GM12878 (cell line): ENCODE data around the gene FABP1. TPM values are rescaled to one million over a fixed set of nuclear protein-coding genes. Genes with fewer than 3 reads are reported as not detected.

Experiments
- ATAC-seq: fragments of 200-7000 bp; cut with Tn5 transposase; 3 replicates; pipeline ENCODE4 v1.9.1; 2020; ENCODE audit warnings: mild to moderate bottlenecking, moderate library complexity
- BruUV-seq: library from RNA; stranded (reverse); fragments of 400-500 nt; replicated peaks from 2 replicates; lab custom pipeline; 2021; lab: Mats Ljungman, UMichigan
- CTCF ChIA-PET: fragments of 300-600 bp; sonication (Branson Sonifier 250); formaldehyde crosslinking; extraction: SDS; loops from one replicate; lab custom pipeline; 2021; ENCODE audit warnings: inconsistent platforms; lab: Yijun Ruan, JAX
- POLR2A ChIA-PET: fragments of 350-600 bp; formaldehyde crosslinking; extraction: SDS; loops from one replicate; lab custom pipeline; 2021; ENCODE audit warnings: inconsistent platforms; lab: Charles Lee
- RAD21 ChIA-PET: fragments of 300-600 bp; sonication (Branson Sonifier 250); formaldehyde crosslinking; loops from one replicate; lab custom pipeline; 2023; ENCODE audit warnings: antibody characterized with exemption; ENCODE audit not compliant: unreplicated experiment; lab: Charles Lee
- SMC1A ChIA-PET: fragments of 300-600 bp; sonication (Branson Sonifier 250); formaldehyde crosslinking; loops from one replicate; lab custom pipeline; 2023; ENCODE audit not compliant: unreplicated experiment, uncharacterized antibody; lab: Charles Lee
- DNase-seq: peaks from one replicate; pipeline ENCODE4 v3.0.0-alpha.2; 2011; ENCODE audit warnings: low read depth, low spot score
- FAIRE-seq: peaks from 3 replicates; lab custom pipeline; 2011; peaks lifted over from hg19 to GRCh38; lab: Jason Lieb, UNC
- H2AFZ ChIP-seq: 2 replicates; pipeline ENCODE4 v1.6.0; 2011; ENCODE audit warnings: low read depth, low read length, control low read depth; ENCODE audit not compliant: control insufficient read depth
- H3K27ac ChIP-seq: 2 replicates; pipeline ENCODE4 v1.5.1; 2011; ENCODE audit warnings: control low read depth; ENCODE audit not compliant: control insufficient read depth, insufficient read depth
- H3K27me3 ChIP-seq, 2 experiments: replicated peaks in 1 of 2; 2 replicates each; pipeline versions ENCODE4 v1.6.0 to v1.6.1; 2011; ENCODE audit warnings: low read length in 1 of 2; ENCODE audit not compliant: control insufficient read depth in 2 of 2, insufficient read depth in 2 of 2
- H3K36me3 ChIP-seq, 2 experiments: 2 replicates each; pipeline ENCODE4 v1.5.1; 2011; ENCODE audit warnings: low read length in 1 of 2; ENCODE audit not compliant: control insufficient read depth in 2 of 2, insufficient read depth in 2 of 2
- H3K4me1 ChIP-seq: 2 replicates; pipeline ENCODE4 v1.6.1; 2011; ENCODE audit warnings: mild to moderate bottlenecking, low read length, moderate library complexity, mixed read lengths; ENCODE audit not compliant: control insufficient read depth, insufficient read depth
- H3K4me2 ChIP-seq: 2 replicates; pipeline ENCODE4 v1.6.0; 2011; ENCODE audit warnings: control low read depth; ENCODE audit not compliant: control insufficient read depth, insufficient read depth
- H3K4me3 ChIP-seq: fragments of 200-600 bp; sonication (generic); 2 replicates; pipeline ENCODE4 v1.5.1; 2016
- H3K79me2 ChIP-seq: 2 replicates; pipeline ENCODE4 v1.6.0; 2011; ENCODE audit warnings: low read length; ENCODE audit not compliant: control insufficient read depth, insufficient read depth
- H3K9ac ChIP-seq: 2 replicates; pipeline ENCODE4 v1.8.0; 2011; ENCODE audit warnings: low read length, control low read depth, mixed read lengths; ENCODE audit not compliant: control insufficient read depth, insufficient read depth
- H3K9me3 ChIP-seq: replicated peaks from 3 replicates; pipeline ENCODE4 v1.5.1; 2011; ENCODE audit warnings: mild to moderate bottlenecking, low read length; ENCODE audit not compliant: control insufficient read depth, insufficient read depth
- H4K20me1 ChIP-seq: 2 replicates; pipeline ENCODE4 v1.6.0; 2011; ENCODE audit not compliant: control insufficient read depth, insufficient read depth
- BCL11A ChIP-seq: IDR thresholded peaks from 2 replicates; pipeline ENCODE4 v1.6.1; 2011; ENCODE audit warnings: low read depth, low read length
- EGR1 ChIP-seq, 2 experiments: IDR thresholded peaks; 1 replicate in 1 of 2; 2 replicates in 1 of 2; pipeline ENCODE4 v1.6.1; 2011 to 2012; ENCODE audit warnings: low read depth in 2 of 2, low read length in 2 of 2, borderline replicate concordance in 1 of 2, mild to moderate bottlenecking in 1 of 2, moderate library complexity in 1 of 2
- ETV6 ChIP-seq, 2 experiments: fragments of 450-650 bp in 1 of 2; IDR thresholded peaks in 1 of 2; conservative IDR thresholded peaks in 1 of 2; 2 replicates each; pipeline ENCODE4 v1.6.1; 2014; ENCODE audit warnings: antibody characterized with exemption in 1 of 2, borderline replicate concordance in 1 of 2, low read depth in 1 of 2, mild to moderate bottlenecking in 1 of 2, moderate library complexity in 1 of 2
- HDAC2 ChIP-seq: fragments of 200-600 bp; sonication (generic); IDR thresholded peaks from 2 replicates; pipeline ENCODE4 v1.6.1; 2017
- MEF2B ChIP-seq: fragments of 450-650 bp; IDR thresholded peaks from 2 replicates; pipeline ENCODE4 v1.6.1; 2018; ENCODE audit warnings: mild to moderate bottlenecking, moderate library complexity; ENCODE audit not compliant: partially characterized antibody, poor library complexity, severe bottlenecking
- MXI1 ChIP-seq: fragments of 150-350 bp; IDR thresholded peaks from 2 replicates; pipeline ENCODE4 v1.6.1; 2011; ENCODE audit warnings: low read depth, mild to moderate bottlenecking, inconsistent platforms, low read length, improper control_type of control experiment
- MYC ChIP-seq: IDR thresholded peaks from 2 replicates; pipeline ENCODE4 v1.6.1; 2011; ENCODE audit warnings: mild to moderate bottlenecking, low read length, moderate library complexity, inconsistent platforms; ENCODE audit not compliant: insufficient read depth, insufficient replicate concordance, insufficient read length, severe bottlenecking
- POLR2A ChIP-seq: IDR thresholded peaks from 2 replicates; pipeline ENCODE4 v1.6.1; 2011; ENCODE audit warnings: low read depth, mild to moderate bottlenecking, low read length
- SMAD5 ChIP-seq: IDR thresholded peaks from 2 replicates; pipeline ENCODE4 v1.6.1; 2016; ENCODE audit warnings: antibody characterized with exemption, low read depth
- SRF ChIP-seq, 2 experiments: IDR thresholded peaks; 2 replicates each; pipeline ENCODE4 v1.6.1; 2011; ENCODE audit warnings: low read depth in 2 of 2, low read length in 2 of 2, mild to moderate bottlenecking in 1 of 2, moderate library complexity in 1 of 2
- WGBS: methylation state at CpG from one replicate; pipeline ENCODE4 v1.1.6; 2016; ENCODE audit warnings: low lambda C conversion rate; ENCODE audit not compliant: insufficient replicate concordance, insufficient coverage; ENCODE audit errors: missing lambda C conversion rate; 5-methylcytosine and 5-hydroxymethylcytosine counted together
- in situ Hi-C: fragments of 300-500 bp; cut with MboI; formaldehyde crosslinking; loops from 9 replicates; pipeline ENCODE4 v1.14.3; 2018; ENCODE audit warnings: mixed read lengths
- intact Hi-C: fragments of 100-400 bp; cut with micrococcal nuclease; formaldehyde crosslinking; loops from one replicate; pipeline ENCODE4 v1.14.2; 2022; ENCODE audit not compliant: unreplicated experiment
- polyA plus RNA-seq, 11 experiments: library from polyadenylated mRNA; depleted of rRNA in 4 of 11; unstranded in 6 of 11; stranded (reverse) in 5 of 11; fragments of >200 nt; fragmentation: Nextera tagmentation in 4 of 11; fragmentation: Illumina TruSeq in 1 of 11; extraction: Ambion mirVana in 4 of 11; extraction: Trizol in 1 of 11; gene quantifications; 1 replicate in 1 of 11; 2 replicates in 10 of 11; pipeline versions ENCODE4 v1.2.1 to v1.2.3, GENCODE V29; 2011 to 2016; ENCODE audit warnings: inconsistent platforms in 2 of 11, missing spikeins in 2 of 11, low read depth in 1 of 11
- total RNA-seq, 4 experiments: library from RNA; depleted of rRNA in 3 of 4; stranded (reverse); fragments of >200 nt in 3 of 4; fragmentation: Illumina TruSeq in 1 of 4; extraction: Trizol in 1 of 4; gene quantifications; 2 replicates each; pipeline versions ENCODE4 v1.2.1 to v1.2.3, GENCODE V29; 2013 to 2021
- TF ChIP-seq, protein P1 (sequence below): IDR thresholded peaks from 2 replicates; pipeline ENCODE4 v1.6.1; 2011; ENCODE audit warnings: borderline replicate concordance, low read depth, mild to moderate bottlenecking, moderate library complexity, mixed read lengths, low read length; ENCODE audit not compliant: insufficient read depth; ENCODE audit errors: extremely low read length

The FABP1 gene
- total and polyA plus RNA-seq, 10 of the 15 experiments (the other 5 are each of a cell fraction or from before 2014, with no cell fraction given): not detected

DNA sequence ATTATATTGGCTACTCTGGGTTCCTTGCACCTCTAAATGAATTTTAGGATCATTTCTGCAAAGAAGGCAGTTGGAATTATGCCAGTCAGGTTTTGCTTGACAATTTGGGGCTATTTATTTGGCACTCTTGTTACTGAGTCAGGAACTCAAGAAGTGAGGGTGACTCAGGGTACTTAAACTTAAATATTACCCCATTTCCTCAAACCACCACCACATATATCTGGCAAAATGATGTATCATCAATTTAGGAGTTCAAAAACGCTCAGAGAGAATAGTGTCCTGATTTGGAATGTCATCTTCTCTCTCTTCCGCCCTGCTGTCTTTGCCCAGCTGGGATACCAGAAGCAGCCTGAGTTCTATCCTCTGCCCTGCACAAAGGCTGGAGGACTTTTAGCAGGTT is 39.9 kb upstream of the FABP1 start:
- RAD21 ChIA-PET: interaction anchor here (1.3 kb wide), 1 partner anchor 8 kb away, joined by 3 read pairs; no protein-coding TSS in a partner anchor
- no peak for DNase-seq
- TF ChIP-seq ETV6 (conservative IDR thresholded peaks at IDR 0.05 in 1 of 2, IDR thresholded peaks at IDR 0.05 in 1 of 2; ENCODE audit: borderline replicate concordance in 1 of 2, low read depth in 1 of 2): no peak
- no peak for TF ChIP-seq SMAD5
- TF ChIP-seq, all 136 proteins: peak for 0
- Histone ChIP-seq H3K79me2 (no peaks in the 10 kb centered on the region), H3K4me3 (no peak overlapping the region), H4K20me1 (no peaks in the 10 kb centered on the region), H2AFZ (no peak overlapping the region), H3K36me3 (no peaks in the 10 kb centered on the region), H3K4me1 (no peaks in the 10 kb centered on the region), H3K9ac (no peak overlapping the region), H3K4me2 (no peak overlapping the region), H3K27ac (no peak overlapping the region), H3K9me3 (no peaks in the 10 kb centered on the region; the same call in 2 of the 3 replicates), H3K27me3 (peaks cover 0 to 2% of the 10 kb centered on the region in 2 experiments; a peak in 3 of 4 replicates)
- ATAC-seq (no peak), FAIRE-seq (no peak)
- CTCF ChIA-PET: interaction anchor here (2.3 kb wide), 1 partner anchor 107 kb away, joined by 11 read pairs; no protein-coding TSS in a partner anchor
- POLR2A ChIA-PET: no interaction called here
- 70% methylated on average over 2 of the region's 2 CpGs for WGBS
- in situ Hi-C loops (no loop called here), intact Hi-C loops (no loop called here)
- no TSS peak for BruUV-seq
- SMC1A ChIA-PET: no interaction called here

DNA sequence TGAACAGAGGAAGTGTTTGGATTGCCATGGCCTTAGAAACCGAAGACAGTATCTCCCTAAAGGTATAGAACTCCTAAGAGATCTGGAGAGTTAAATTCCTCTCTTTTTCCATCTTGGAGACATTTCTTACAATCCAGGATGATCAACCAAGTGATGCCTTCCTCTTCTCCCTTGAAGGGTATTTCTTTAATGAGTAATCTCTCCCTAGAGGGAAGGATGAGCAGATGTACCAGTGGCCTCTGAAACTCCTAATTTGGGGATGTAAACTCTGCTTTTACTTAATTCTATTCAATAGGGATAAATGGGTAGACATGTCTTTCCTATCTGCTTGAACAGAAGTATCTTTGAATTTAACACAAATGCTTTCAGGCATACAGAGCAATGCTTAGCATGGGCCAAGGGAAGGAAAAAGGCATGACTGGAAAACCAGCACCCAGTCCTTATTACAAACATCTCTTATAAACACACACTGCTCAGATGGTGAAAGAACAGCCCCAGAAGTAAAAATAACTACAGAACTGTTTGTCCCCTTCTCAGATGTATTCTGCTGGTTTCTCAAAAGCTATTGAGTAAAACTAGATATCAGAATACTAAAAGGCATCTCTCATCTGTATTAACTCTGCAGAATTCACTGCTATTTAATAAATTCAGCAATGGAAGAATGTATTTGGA is 37.6 kb upstream of the FABP1 start:
- no peak overlapping the region for H2AFZ ChIP-seq
- DNase-seq (no peak), ATAC-seq (no peak), FAIRE-seq (no peak)
- no peaks in the 10 kb centered on the region for H3K36me3 ChIP-seq
- no peak overlapping the region for H3K27ac ChIP-seq
- 0% methylated on average over 1 of the region's 1 CpG for WGBS
- H3K27me3 ChIP-seq: peaks cover 0 to 2% of the 10 kb centered on the region in 2 experiments; a peak in 3 of 4 replicates
- in situ Hi-C loops (no loop called here), intact Hi-C loops (no loop called here)
- H3K9me3 ChIP-seq: no peaks in the 10 kb centered on the region; the same call in 2 of the 3 replicates
- H3K4me2 ChIP-seq: no peak overlapping the region
- H3K9ac ChIP-seq: no peak overlapping the region
- no peak overlapping the region for H3K4me3 ChIP-seq
- BruUV-seq: no TSS peak
- ChIA-PET POLR2A (no interaction called here), RAD21 (no interaction called here), CTCF (interaction anchor here (1.1 kb wide), 1 partner anchor 105 kb away, joined by 4 read pairs; no protein-coding TSS in a partner anchor)
- H4K20me1 ChIP-seq: no peaks in the 10 kb centered on the region
- H3K4me1 ChIP-seq: no peaks in the 10 kb centered on the region
- no peaks in the 10 kb centered on the region for H3K79me2 ChIP-seq
- TF ChIP-seq, protein P1, sequence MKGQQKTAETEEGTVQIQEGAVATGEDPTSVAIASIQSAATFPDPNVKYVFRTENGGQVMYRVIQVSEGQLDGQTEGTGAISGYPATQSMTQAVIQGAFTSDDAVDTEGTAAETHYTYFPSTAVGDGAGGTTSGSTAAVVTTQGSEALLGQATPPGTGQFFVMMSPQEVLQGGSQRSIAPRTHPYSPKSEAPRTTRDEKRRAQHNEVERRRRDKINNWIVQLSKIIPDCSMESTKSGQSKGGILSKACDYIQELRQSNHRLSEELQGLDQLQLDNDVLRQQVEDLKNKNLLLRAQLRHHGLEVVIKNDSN: no peak
- TF ChIP-seq MXI1 (no peak), MYC (no peak), POLR2A (no peak), MEF2B (no peak), HDAC2 (no peak), SRF (IDR thresholded peaks at IDR 0.05; ENCODE audit: low read depth in 2 of 2, low read length in 2 of 2) (no peak), EGR1 (IDR thresholded peaks at IDR 0.05; ENCODE audit: borderline replicate concordance in 1 of 2, low read depth in 2 of 2, low read length in 2 of 2) (no peak), BCL11A (no peak)
- TF ChIP-seq, all 136 proteins: peak for 0
- SMC1A ChIA-PET: no interaction called here
